Right lobe of liver (tissue), 4 donors: ENCODE results near the gene DIO3.

Experiments
- CTCF ChIP-seq, 4 donors: fragments of 200-600 bp in 3 of 4; fragments of 450-650 bp in 1 of 4; IDR thresholded peaks; one replicate each; pipeline versions ENCODE4 v1.5.1 to v1.8.0; 2016 to 2022; ENCODE audit warnings: antibody characterized with exemption in 4 of 4, mild to moderate bottlenecking in 2 of 4
- POLR2A ChIP-seq: fragments of 450-650 bp; IDR thresholded peaks from one replicate; pipeline ENCODE4 v1.6.1; 2017; ENCODE audit warnings: antibody characterized with exemption, mild to moderate bottlenecking
- donor health status: DM: no; HTN: no; CAD: no.
- donor health status: DM: no; HTN: no; CAD: no.
- donor health status: DM: no; HTN: yes; CAD: no.

- TF ChIP-seq POLR2A (no peak), CTCF (IDR thresholded peaks at IDR 0.05) (no peak)
Measured at GRCh38 chr14:101512376-101512695, 49.0 kb upstream of the DIO3 start.
